ENCODE data around the gene KDELR1.

DNA sequence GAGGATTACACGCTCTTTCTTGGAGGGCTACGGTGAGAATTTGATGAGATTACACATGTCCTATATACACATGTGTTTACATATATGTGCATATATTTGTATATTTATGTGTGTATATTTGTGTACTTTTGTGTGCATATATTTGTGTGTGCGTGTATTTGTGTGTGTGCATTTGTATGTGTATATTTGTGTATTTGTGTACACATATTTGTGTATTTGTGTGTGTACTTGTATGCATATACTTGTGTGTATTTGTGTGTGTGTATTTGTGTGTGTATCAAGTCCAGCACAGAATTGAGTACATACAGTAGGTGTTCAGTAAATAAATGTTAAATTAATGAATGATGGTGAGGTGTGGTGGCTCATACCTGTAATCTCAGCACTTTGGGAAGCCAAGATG lies 29.4 kb downstream of the KDELR1 start:
- TF ChIP-seq CTCF (IDR thresholded peaks at IDR 0.05; ENCODE audit: extremely low read depth in 1 of 2, insufficient read depth in 1 of 2, low read depth in 1 of 2, low read length in 2 of 2) (no peak), POLR2AphosphoS5 (IDR thresholded peaks at IDR 0.05; ENCODE audit: insufficient read depth, low read depth, low read length) (no peak), EZH2 (IDR thresholded peaks at IDR 0.05; ENCODE audit: borderline replicate concordance, low read depth, low read length, severe bottlenecking) (no peak), POLR2A (IDR thresholded peaks at IDR 0.05; ENCODE audit: low read depth, low read length) (no peak), JUN (IDR thresholded peaks at IDR 0.05; ENCODE audit: borderline replicate concordance, insufficient read depth, insufficient read length, low read depth) (no peak), GATA2 (IDR thresholded peaks at IDR 0.05; ENCODE audit: insufficient read depth, insufficient read length, low read depth, low read length) (no peak), MYC (IDR thresholded peaks at IDR 0.05; ENCODE audit: low read depth, low read length) (no peak)
- TF ChIP-seq, protein P1, sequence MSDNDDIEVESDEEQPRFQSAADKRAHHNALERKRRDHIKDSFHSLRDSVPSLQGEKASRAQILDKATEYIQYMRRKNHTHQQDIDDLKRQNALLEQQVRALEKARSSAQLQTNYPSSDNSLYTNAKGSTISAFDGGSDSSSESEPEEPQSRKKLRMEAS (IDR thresholded peaks at IDR 0.05; ENCODE audit: insufficient read depth, insufficient read length): no peak
